HEK293 (cell line): ENCODE measurements around the gene CNTNAP1.

Source experiments
- CTCF ChIA-PET: fragments of 350-600 bp; formaldehyde crosslinking; extraction: SDS; loops from one replicate; lab custom pipeline; 2021; ENCODE audit warnings: antibody characterized with exemption; lab: Yijun Ruan, JAX
- POLR2A ChIA-PET: fragments of 300-600 bp; formaldehyde crosslinking; extraction: SDS; loops from one replicate; lab custom pipeline; 2020; ENCODE audit warnings: antibody characterized with exemption, inconsistent platforms; lab: Yijun Ruan, JAX
- H3K27ac ChIP-seq: fragments of 200-500 bp; sonication (Bioruptor generic); 2 replicates; pipeline ENCODE4 v1.5.1; 2014; ENCODE audit warnings: low read depth, low read length, control low read depth, inconsistent platforms; ENCODE audit errors: extremely low read depth
- H3K36me3 ChIP-seq, 2 experiments: fragments of 200-500 bp in 1 of 2; sonication (Bioruptor generic) in 1 of 2; 1 replicate in 1 of 2; 2 replicates in 1 of 2; pipeline ENCODE4 v1.5.1; 2014 to 2017; ENCODE audit warnings: inconsistent platforms in 2 of 2, low read length in 2 of 2; ENCODE audit not compliant: control insufficient read depth in 2 of 2, insufficient read depth in 1 of 2
- H3K4me1 ChIP-seq: fragments of 200-500 bp; sonication (Bioruptor generic); 2 replicates; pipeline ENCODE4 v1.5.1; 2014; ENCODE audit warnings: mild to moderate bottlenecking, low read length, inconsistent platforms; ENCODE audit not compliant: control insufficient read depth, insufficient read depth
- H3K4me3 ChIP-seq: 2 replicates; pipeline ENCODE4 v1.5.1; 2011; ENCODE audit warnings: low read depth, mild to moderate bottlenecking, control low read depth, low read length, moderate library complexity
- H3K9me3 ChIP-seq: fragments of 200-500 bp; sonication (Bioruptor generic); 2 replicates; pipeline ENCODE4 v1.5.1; 2014; ENCODE audit warnings: low read depth, low read length, inconsistent platforms; ENCODE audit not compliant: control insufficient read depth, insufficient read depth
- KLF1 ChIP-seq: fragments of 450-650 bp; formaldehyde crosslinking; IDR thresholded peaks from 2 replicates; pipeline ENCODE4 v1.5.1; 2016; ENCODE audit warnings: missing biosample characterization, missing genetic modification characterization
- MEIS1 ChIP-seq: sonication (generic); formaldehyde crosslinking; IDR thresholded peaks from 2 replicates; pipeline ENCODE4 v1.8.1; 2022; ENCODE audit warnings: missing genetic modification reagents, mild to moderate bottlenecking, borderline replicate concordance
- PRDM1 ChIP-seq: fragments of 450-650 bp; formaldehyde crosslinking; IDR thresholded peaks from 2 replicates; pipeline ENCODE4; 2016; ENCODE audit warnings: missing biosample characterization, missing genetic modification characterization
- SCRT2 ChIP-seq: fragments of 450-650 bp; formaldehyde crosslinking; IDR thresholded peaks from 2 replicates; pipeline ENCODE4 v1.5.1; 2016; ENCODE audit warnings: missing biosample characterization, missing genetic modification characterization
- SETDB1 ChIP-seq: IDR thresholded peaks from one replicate; pipeline ENCODE4 v1.6.1; 2017; ENCODE audit warnings: mild to moderate bottlenecking, low read length, moderate library complexity, mixed read lengths; ENCODE audit not compliant: insufficient read length
- WT1 ChIP-seq: fragments of 450-650 bp; formaldehyde crosslinking; IDR thresholded peaks from 2 replicates; pipeline ENCODE4 v1.5.1; 2016; ENCODE audit warnings: missing biosample characterization, missing genetic modification characterization
- YY1 ChIP-seq: fragments of 450-650 bp; formaldehyde crosslinking; IDR thresholded peaks from 2 replicates; pipeline ENCODE4 v1.5.1; 2018; ENCODE audit warnings: missing biosample characterization, missing genetic modification characterization
- YY2 ChIP-seq: fragments of 450-650 bp; formaldehyde crosslinking; IDR thresholded peaks from 2 replicates; pipeline ENCODE4 v1.5.1; 2016; ENCODE audit warnings: missing biosample characterization, missing genetic modification characterization
- ZNF121 ChIP-seq: fragments of 450-650 bp; formaldehyde crosslinking; IDR thresholded peaks from 2 replicates; pipeline ENCODE4 v1.5.1; 2016; ENCODE audit warnings: missing biosample characterization, missing genetic modification characterization
- ZNF133 ChIP-seq: fragments of 450-650 bp; formaldehyde crosslinking; IDR thresholded peaks from 2 replicates; pipeline ENCODE4 v1.5.1; 2016; ENCODE audit warnings: missing biosample characterization, missing genetic modification characterization
- ZNF146 ChIP-seq: fragments of 450-650 bp; formaldehyde crosslinking; IDR thresholded peaks from 2 replicates; pipeline ENCODE4 v1.5.1; 2016; ENCODE audit warnings: missing biosample characterization, missing genetic modification characterization
- ZNF155 ChIP-seq: fragments of 450-650 bp; formaldehyde crosslinking; IDR thresholded peaks from 2 replicates; pipeline ENCODE4 v1.5.1; 2016; ENCODE audit warnings: missing biosample characterization, missing genetic modification characterization
- ZNF184 ChIP-seq: fragments of 450-650 bp; IDR thresholded peaks from 2 replicates; pipeline ENCODE4 v1.5.1; 2018; ENCODE audit warnings: missing biosample characterization, mild to moderate bottlenecking, missing genetic modification characterization
- ZNF366 ChIP-seq: fragments of 450-650 bp; formaldehyde crosslinking; conservative IDR thresholded peaks from 2 replicates; pipeline ENCODE4 v1.5.1; 2016; ENCODE audit warnings: missing biosample characterization, missing genetic modification characterization
- ZNF394 ChIP-seq: fragments of 450-650 bp; formaldehyde crosslinking; IDR thresholded peaks from 2 replicates; pipeline ENCODE4 v1.5.1; 2016; ENCODE audit warnings: missing biosample characterization, missing genetic modification characterization, mild to moderate bottlenecking, moderate library complexity, borderline replicate concordance
- ZNF404 ChIP-seq: fragments of 450-650 bp; formaldehyde crosslinking; IDR thresholded peaks from 2 replicates; pipeline ENCODE4 v1.5.1; 2017; ENCODE audit warnings: missing biosample characterization, missing genetic modification characterization
- ZNF48 ChIP-seq: fragments of 450-650 bp; formaldehyde crosslinking; IDR thresholded peaks from 2 replicates; pipeline ENCODE4 v1.5.1; 2016; ENCODE audit warnings: missing biosample characterization, missing genetic modification characterization
- ZNF548 ChIP-seq: fragments of 450-650 bp; formaldehyde crosslinking; IDR thresholded peaks from 2 replicates; pipeline ENCODE4 v1.5.1; 2016; ENCODE audit warnings: missing biosample characterization, missing genetic modification characterization
- ZNF558 ChIP-seq: fragments of 450-650 bp; formaldehyde crosslinking; IDR thresholded peaks from 2 replicates; pipeline ENCODE4 v1.5.1; 2016; ENCODE audit warnings: missing biosample characterization, missing genetic modification characterization
- ZNF600 ChIP-seq: fragments of 450-650 bp; formaldehyde crosslinking; IDR thresholded peaks from 2 replicates; pipeline ENCODE4 v1.5.1; 2016; ENCODE audit warnings: missing biosample characterization, missing genetic modification characterization
- ZNF707 ChIP-seq: fragments of 450-650 bp; formaldehyde crosslinking; IDR thresholded peaks from 2 replicates; pipeline ENCODE4 v1.5.1; 2016; ENCODE audit warnings: missing biosample characterization, missing genetic modification characterization
- ZNF76 ChIP-seq: fragments of 450-650 bp; formaldehyde crosslinking; IDR thresholded peaks from 2 replicates; pipeline ENCODE4; 2016; ENCODE audit warnings: low read depth, missing biosample characterization, missing genetic modification characterization, borderline replicate concordance
- ZNF792 ChIP-seq: fragments of 450-650 bp; formaldehyde crosslinking; IDR thresholded peaks from 2 replicates; pipeline ENCODE4 v1.5.1; 2016; ENCODE audit warnings: missing biosample characterization, missing genetic modification characterization
- TF ChIP-seq, protein P1 (sequence below): fragments of 450-650 bp; formaldehyde crosslinking; IDR thresholded peaks from 2 replicates; pipeline ENCODE4 v1.5.1; 2016; ENCODE audit warnings: missing biosample characterization, missing genetic modification characterization
- TF ChIP-seq, protein P2 (sequence below): fragments of 450-650 bp; formaldehyde crosslinking; IDR thresholded peaks from 2 replicates; pipeline ENCODE4 v1.5.1; 2016; ENCODE audit warnings: missing biosample characterization, missing genetic modification characterization
- TF ChIP-seq, protein P3 (sequence below): IDR thresholded peaks from 2 replicates; pipeline ENCODE4 v1.6.1; 2011; ENCODE audit warnings: mild to moderate bottlenecking, low read depth, low read length, borderline replicate concordance

Gene CNTNAP1

DNA sequence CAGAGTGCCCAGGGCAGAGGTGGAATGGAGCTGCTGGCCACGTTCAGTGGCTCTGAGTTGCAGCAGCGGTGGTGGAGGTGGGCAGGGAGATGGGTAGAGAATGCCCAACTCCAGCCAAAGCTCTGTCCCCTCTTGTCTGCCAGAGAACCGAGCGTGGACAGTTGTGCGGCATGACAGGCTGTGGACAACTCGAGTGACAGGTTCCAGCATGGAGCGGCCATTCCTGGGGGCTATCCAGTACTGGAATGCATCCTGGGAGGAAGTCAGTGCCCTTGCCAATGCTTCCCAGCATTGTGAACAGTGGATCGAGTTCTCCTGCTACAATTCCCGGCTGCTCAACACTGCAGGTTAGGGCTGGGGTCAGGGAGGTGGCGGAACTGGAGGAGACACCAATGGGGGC is 8.3 kb downstream of the CNTNAP1 start (continued):
- TF ChIP-seq, protein P1, sequence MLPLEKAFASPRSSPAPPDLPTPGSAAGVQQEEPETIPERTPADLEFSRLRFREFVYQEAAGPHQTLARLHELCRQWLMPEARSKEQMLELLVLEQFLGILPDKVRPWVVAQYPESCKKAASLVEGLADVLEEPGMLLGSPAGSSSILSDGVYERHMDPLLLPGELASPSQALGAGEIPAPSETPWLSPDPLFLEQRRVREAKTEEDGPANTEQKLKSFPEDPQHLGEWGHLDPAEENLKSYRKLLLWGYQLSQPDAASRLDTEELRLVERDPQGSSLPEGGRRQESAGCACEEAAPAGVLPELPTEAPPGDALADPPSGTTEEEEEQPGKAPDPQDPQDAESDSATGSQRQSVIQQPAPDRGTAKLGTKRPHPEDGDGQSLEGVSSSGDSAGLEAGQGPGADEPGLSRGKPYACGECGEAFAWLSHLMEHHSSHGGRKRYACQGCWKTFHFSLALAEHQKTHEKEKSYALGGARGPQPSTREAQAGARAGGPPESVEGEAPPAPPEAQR, result no peak
- TF ChIP-seq SCRT2 (tag by site-specific recombination) (no peak), WT1 (no peak), ZNF155 (no peak), ZNF404 (tag by site-specific recombination) (no peak)
- TF ChIP-seq, protein P2, sequence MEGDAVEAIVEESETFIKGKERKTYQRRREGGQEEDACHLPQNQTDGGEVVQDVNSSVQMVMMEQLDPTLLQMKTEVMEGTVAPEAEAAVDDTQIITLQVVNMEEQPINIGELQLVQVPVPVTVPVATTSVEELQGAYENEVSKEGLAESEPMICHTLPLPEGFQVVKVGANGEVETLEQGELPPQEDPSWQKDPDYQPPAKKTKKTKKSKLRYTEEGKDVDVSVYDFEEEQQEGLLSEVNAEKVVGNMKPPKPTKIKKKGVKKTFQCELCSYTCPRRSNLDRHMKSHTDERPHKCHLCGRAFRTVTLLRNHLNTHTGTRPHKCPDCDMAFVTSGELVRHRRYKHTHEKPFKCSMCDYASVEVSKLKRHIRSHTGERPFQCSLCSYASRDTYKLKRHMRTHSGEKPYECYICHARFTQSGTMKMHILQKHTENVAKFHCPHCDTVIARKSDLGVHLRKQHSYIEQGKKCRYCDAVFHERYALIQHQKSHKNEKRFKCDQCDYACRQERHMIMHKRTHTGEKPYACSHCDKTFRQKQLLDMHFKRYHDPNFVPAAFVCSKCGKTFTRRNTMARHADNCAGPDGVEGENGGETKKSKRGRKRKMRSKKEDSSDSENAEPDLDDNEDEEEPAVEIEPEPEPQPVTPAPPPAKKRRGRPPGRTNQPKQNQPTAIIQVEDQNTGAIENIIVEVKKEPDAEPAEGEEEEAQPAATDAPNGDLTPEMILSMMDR, result no peak

DNA sequence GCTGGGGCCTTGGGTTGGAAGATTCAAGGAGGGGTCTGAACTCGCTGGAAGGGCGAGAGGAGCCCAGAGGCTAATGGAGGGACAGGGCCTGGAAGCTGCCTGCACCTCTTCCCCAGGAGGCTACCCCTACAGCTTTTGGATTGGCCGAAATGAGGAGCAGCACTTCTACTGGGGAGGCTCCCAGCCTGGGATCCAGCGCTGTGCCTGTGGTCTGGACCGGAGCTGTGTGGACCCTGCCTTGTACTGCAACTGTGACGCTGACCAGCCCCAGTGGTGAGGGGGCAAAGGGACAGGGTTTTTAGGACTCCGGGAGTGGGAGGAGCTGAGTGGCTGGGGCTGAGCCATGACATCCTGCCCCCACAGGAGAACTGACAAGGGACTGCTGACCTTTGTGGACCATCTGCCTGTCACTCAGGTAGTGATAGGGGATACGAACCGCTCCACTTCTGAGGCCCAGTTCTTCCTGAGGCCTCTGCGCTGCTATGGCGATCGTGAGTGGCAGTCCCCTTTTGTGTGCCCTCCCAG is 8.8 kb downstream of the CNTNAP1 start:
- CTCF ChIA-PET, result interaction anchor here (0.6 to 1.0 kb wide), 3 partner anchors 10 to 113 kb away, joined by 3 to 4 read pairs (median 3); no protein-coding TSS in a partner anchor
- H3K27ac ChIP-seq, result no peak overlapping the region
- H3K4me1 ChIP-seq, result no peaks in the 10 kb centered on the region
- peaks cover 12 to 61% of the 10 kb centered on the region in 2 experiments; a peak in 2 of 3 replicates for H3K36me3 ChIP-seq
- no peak overlapping the region for H3K4me3 ChIP-seq
- TF ChIP-seq ZNF558 (tag by site-specific recombination) (no peak), ZNF48 (tag by site-specific recombination) (no peak), ZNF792 (tag by site-specific recombination) (no peak), ZNF133 (tag by site-specific recombination) (no peak), ZNF76 (no peak), PRDM1 (tag by site-specific recombination) (no peak), ZNF394 (tag by site-specific recombination) (no peak), YY2 (tag by site-specific recombination) (no peak), ZNF548 (tag by site-specific recombination) (no peak), ZNF146 (tag by site-specific recombination) (no peak), YY1 (tag by site-specific recombination) (no peak), ZNF600 (tag by site-specific recombination) (no peak), ZNF184 (no peak), SETDB1 (no peak), ZNF121 (tag by site-specific recombination) (no peak), KLF1 (tag by site-specific recombination) (no peak), MEIS1 (CRISPR knock-in tag) (no peak), ZNF707 (tag by site-specific recombination) (no peak), ZNF366 (tag by site-specific recombination) (no peak)
- TF ChIP-seq, protein P3, sequence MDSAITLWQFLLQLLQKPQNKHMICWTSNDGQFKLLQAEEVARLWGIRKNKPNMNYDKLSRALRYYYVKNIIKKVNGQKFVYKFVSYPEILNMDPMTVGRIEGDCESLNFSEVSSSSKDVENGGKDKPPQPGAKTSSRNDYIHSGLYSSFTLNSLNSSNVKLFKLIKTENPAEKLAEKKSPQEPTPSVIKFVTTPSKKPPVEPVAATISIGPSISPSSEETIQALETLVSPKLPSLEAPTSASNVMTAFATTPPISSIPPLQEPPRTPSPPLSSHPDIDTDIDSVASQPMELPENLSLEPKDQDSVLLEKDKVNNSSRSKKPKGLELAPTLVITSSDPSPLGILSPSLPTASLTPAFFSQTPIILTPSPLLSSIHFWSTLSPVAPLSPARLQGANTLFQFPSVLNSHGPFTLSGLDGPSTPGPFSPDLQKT, result no peak
- no peaks in the 10 kb centered on the region for H3K9me3 ChIP-seq
- POLR2A ChIA-PET, result interaction anchor here (1.2 to 1.7 kb wide), 2 partner anchors 9 to 82 kb away, joined by 3 to 5 read pairs; partner anchors contain the start of genes RETREG3 and TUBG1
